GM21723 (cell line): Measurements from ENCODE around the gene RPL4.
A peak's percentile ranks its signal among the peaks of the same experiment; 100 is the strongest.
"Not testable (repeated sequence)": the region's sequence is repeated elsewhere in the genome, so short reads cannot be mapped to it uniquely, and the experiment has no call there.

ENCODE experiments used
- ATAC-seq: cut with Tn5 transposase; IDR thresholded peaks from one replicate; pipeline ENCODE4 v1.9.1; 2021; ENCODE audit warnings: mild to moderate bottlenecking, moderate library complexity; ENCODE audit not compliant: unreplicated experiment

Gene RPL4

GRCh38 chr15:66494262-66494661 is 10.4 kb downstream of the RPL4 start:
- no peak for ATAC-seq

- ATAC-seq, result no peak
Measured at GRCh38 chr15:66491846-66492245, 12.8 kb downstream of the RPL4 start.

- no peak for ATAC-seq
Measured at GRCh38 chr15:66489179-66489791, 15.4 kb downstream of the RPL4 start.

- no peak for ATAC-seq
Measured at GRCh38 chr15:66488525-66488924, 16.1 kb downstream of the RPL4 start.

- no peak for ATAC-seq
Measured at GRCh38 chr15:66486887-66487286, 17.8 kb downstream of the RPL4 start.

- no peak for ATAC-seq
Measured at GRCh38 chr15:66484539-66485112, 20.0 kb downstream of the RPL4 start.

- no peak for ATAC-seq
Measured at GRCh38 chr15:66483131-66483566, 21.5 kb downstream of the RPL4 start.

GRCh38 chr15:66482539-66482938 is 22.1 kb downstream of the RPL4 start:
- no peak for ATAC-seq

- ATAC-seq, result no peak
Measured at GRCh38 chr15:66481107-66481856, 23.4 kb downstream of the RPL4 start.

- no peak for ATAC-seq
Measured at GRCh38 chr15:66480267-66480666, 24.4 kb downstream of the RPL4 start.

GRCh38 chr15:66477011-66477410 is 27.6 kb downstream of the RPL4 start:
- ATAC-seq, result no peak

- no peak for ATAC-seq
Measured at GRCh38 chr15:66476535-66476934, 28.1 kb downstream of the RPL4 start.

GRCh38 chr15:66474963-66475362 is 29.7 kb downstream of the RPL4 start:
- ATAC-seq, result no peak

GRCh38 chr15:66474135-66474534 is 30.5 kb downstream of the RPL4 start:
- no peak for ATAC-seq

GRCh38 chr15:66472176-66472999 is 32.3 kb downstream of the RPL4 start:
- ATAC-seq, result peak; percentile 73

- ATAC-seq, result not testable (repeated sequence)
Measured at GRCh38 chr15:66470825-66471224, 33.8 kb downstream of the RPL4 start.

- not testable (repeated sequence) for ATAC-seq
Measured at GRCh38 chr15:66467162-66468040, 37.3 kb downstream of the RPL4 start.

GRCh38 chr15:66465294-66465693 is 39.4 kb downstream of the RPL4 start:
- not testable (repeated sequence) for ATAC-seq

- ATAC-seq, result no peak
Measured at GRCh38 chr15:66462627-66463026, 42.0 kb downstream of the RPL4 start.

GRCh38 chr15:66461917-66462316 is 42.7 kb downstream of the RPL4 start:
- ATAC-seq, result no peak
